Activated naive CD4-positive, alpha-beta T cell treated with anti-CD3 and anti-CD28 coated beads, Interleukin-2, amount 10 ng/mL, durations not matched to agents 7 days and 5 days (primary cell): Measurements from ENCODE around the gene GLRA1.

ENCODE experiments used
- CTCF ChIA-PET: fragments of 350-600 bp; sonication (Branson Sonifier 250); formaldehyde crosslinking; loops from one replicate; lab custom pipeline; 2021; ENCODE audit warnings: antibody characterized with exemption; lab: Charles Lee
- DNase-seq: peaks from one replicate; pipeline ENCODE4 v3.0.0-alpha.2; 2020
- H3K27ac Mint-ChIP-seq: one replicate; pipeline ENCODE4 v1.8.0; 2021; ENCODE audit warnings: mild to moderate bottlenecking, moderate library complexity, mixed read lengths
- H3K27me3 Mint-ChIP-seq: one replicate; pipeline ENCODE4 v1.8.0; 2021; ENCODE audit warnings: mild to moderate bottlenecking, mixed read lengths
- H3K36me3 Mint-ChIP-seq: one replicate; pipeline ENCODE4 v1.8.0; 2021; ENCODE audit warnings: mixed read lengths
- H3K4me1 Mint-ChIP-seq: one replicate; pipeline ENCODE4 v1.8.0; 2021; ENCODE audit warnings: mixed read lengths
- H3K4me3 Mint-ChIP-seq: one replicate; pipeline ENCODE4 v1.8.0; 2021; ENCODE audit warnings: mild to moderate bottlenecking, moderate library complexity, mixed read lengths
- H3K9me3 Mint-ChIP-seq: one replicate; pipeline ENCODE4 v1.8.0; 2021; ENCODE audit warnings: mixed read lengths

The GLRA1 gene

DNA sequence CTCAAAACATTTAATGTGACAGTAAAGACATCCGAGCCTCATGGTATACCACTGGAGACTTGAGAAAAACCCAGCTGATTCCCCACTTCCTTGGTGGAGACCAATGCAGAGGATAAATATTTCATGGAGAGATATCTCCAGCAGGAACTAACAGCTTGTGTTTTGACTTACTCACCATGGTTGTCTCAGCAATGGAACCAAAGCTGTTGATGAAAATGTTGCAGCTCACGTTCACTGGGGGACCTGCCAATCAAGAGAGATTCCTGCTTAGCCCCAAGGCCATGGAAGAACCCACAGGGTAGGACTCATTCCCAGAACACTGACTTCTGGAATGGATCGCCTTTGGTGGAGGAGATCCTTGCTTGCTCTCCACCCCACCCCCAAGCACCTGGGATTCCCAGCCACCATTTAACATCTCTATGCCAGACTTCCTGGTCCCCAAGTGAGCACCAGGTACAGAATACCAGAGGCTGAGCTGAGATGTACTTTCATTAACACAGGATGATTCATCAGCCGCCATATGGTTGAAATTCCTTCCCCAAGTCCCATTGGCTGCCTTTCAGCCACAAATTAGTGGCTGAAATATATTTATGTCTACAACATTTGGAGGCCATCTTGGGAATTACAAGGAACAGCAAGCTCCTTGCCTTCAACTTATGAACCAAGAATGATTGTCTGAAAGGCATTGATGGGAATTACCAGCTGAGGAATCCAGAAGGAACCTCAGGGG lies 37.9 kb downstream of the GLRA1 start:
- H3K36me3 Mint-ChIP-seq = no peaks in the 10 kb centered on the region
- DNase-seq = no peak
- H3K4me3 Mint-ChIP-seq = no peak overlapping the region
- H3K9me3 Mint-ChIP-seq = no peaks in the 10 kb centered on the region
- CTCF ChIA-PET = no interaction called here
- no peaks in the 10 kb centered on the region for H3K4me1 Mint-ChIP-seq
- H3K27me3 Mint-ChIP-seq = no peaks in the 10 kb centered on the region
- H3K27ac Mint-ChIP-seq = no peak overlapping the region

- no peaks in the 10 kb centered on the region for H3K9me3 Mint-ChIP-seq
- no peak for DNase-seq
These were observed 39.3 kb downstream of the GLRA1 start for GRCh38 chr5:151885138-151885908.

GRCh38 chr5:151881621-151882225 lies 42.9 kb downstream of the GLRA1 start:
- no peak overlapping the region for H3K27ac Mint-ChIP-seq
- H3K27me3 Mint-ChIP-seq = no peaks in the 10 kb centered on the region
- H3K4me1 Mint-ChIP-seq = no peaks in the 10 kb centered on the region
- CTCF ChIA-PET = interaction anchor here (0.6 kb wide), 1 partner anchor 892 kb away, joined by 3 read pairs; no protein-coding TSS in a partner anchor
- peaks cover 4% of the 10 kb centered on the region for H3K9me3 Mint-ChIP-seq
- H3K36me3 Mint-ChIP-seq = no peaks in the 10 kb centered on the region
- no peak for DNase-seq
- H3K4me3 Mint-ChIP-seq = no peak overlapping the region

More at GRCh38 chr5:151885138-151885908, 39.3 kb downstream of the GLRA1 start:
- no peaks in the 10 kb centered on the region for H3K4me1 Mint-ChIP-seq
- no peak overlapping the region for H3K4me3 Mint-ChIP-seq
- H3K27me3 Mint-ChIP-seq = no peaks in the 10 kb centered on the region
- no peak overlapping the region for H3K27ac Mint-ChIP-seq
- no peaks in the 10 kb centered on the region for H3K36me3 Mint-ChIP-seq
- CTCF ChIA-PET = no interaction called here

- no peak overlapping the region for H3K4me3 Mint-ChIP-seq
- no peak for DNase-seq
- no peak overlapping the region for H3K27ac Mint-ChIP-seq
- CTCF ChIA-PET = no interaction called here
- peaks cover 4% of the 10 kb centered on the region for H3K9me3 Mint-ChIP-seq
- H3K36me3 Mint-ChIP-seq = no peaks in the 10 kb centered on the region
- H3K4me1 Mint-ChIP-seq = no peaks in the 10 kb centered on the region
- no peaks in the 10 kb centered on the region for H3K27me3 Mint-ChIP-seq
These were observed 44.3 kb downstream of the GLRA1 start for GRCh38 chr5:151880324-151880723.

- no peak overlapping the region for H3K27ac Mint-ChIP-seq
- CTCF ChIA-PET = interaction anchor here (0.7 kb wide), 2 partner anchors 640 to 876 kb away, joined by 3 read pairs; no protein-coding TSS in a partner anchor
- DNase-seq = no peak
- H3K4me1 Mint-ChIP-seq = peaks cover under 1% of the 10 kb centered on the region
- no peak overlapping the region for H3K4me3 Mint-ChIP-seq
- H3K27me3 Mint-ChIP-seq = no peaks in the 10 kb centered on the region
- H3K36me3 Mint-ChIP-seq = no peaks in the 10 kb centered on the region
- H3K9me3 Mint-ChIP-seq = peaks cover 4% of the 10 kb centered on the region
These were observed 51.0 kb downstream of the GLRA1 start for GRCh38 chr5:151873701-151874100.

DNA sequence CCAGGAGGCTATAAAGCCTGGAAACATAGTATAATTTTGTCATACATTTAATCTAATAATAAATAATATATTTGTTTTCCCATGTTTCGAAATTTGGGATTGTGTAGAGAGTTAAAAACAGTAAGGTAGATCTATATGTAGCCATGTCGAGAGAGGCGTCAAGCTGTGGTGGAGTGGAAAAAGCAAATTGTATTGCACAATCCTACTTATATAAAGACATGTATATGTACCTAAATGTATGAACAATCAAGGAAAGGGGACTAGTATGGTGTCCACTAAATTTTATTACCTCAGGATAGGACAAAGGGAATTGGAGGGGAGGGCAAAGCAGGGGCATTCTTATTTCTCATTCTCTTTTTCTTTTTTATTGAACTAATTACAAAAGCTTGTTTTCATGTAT lies 52.0 kb downstream of the GLRA1 start:
- no peaks in the 10 kb centered on the region for H3K36me3 Mint-ChIP-seq
- no peak overlapping the region for H3K4me3 Mint-ChIP-seq
- H3K27ac Mint-ChIP-seq = no peak overlapping the region
- no peaks in the 10 kb centered on the region for H3K27me3 Mint-ChIP-seq
- DNase-seq = no peak
- peaks cover 1% of the 10 kb centered on the region for H3K9me3 Mint-ChIP-seq
- peaks cover 3% of the 10 kb centered on the region for H3K4me1 Mint-ChIP-seq
- CTCF ChIA-PET = no interaction called here

DNA sequence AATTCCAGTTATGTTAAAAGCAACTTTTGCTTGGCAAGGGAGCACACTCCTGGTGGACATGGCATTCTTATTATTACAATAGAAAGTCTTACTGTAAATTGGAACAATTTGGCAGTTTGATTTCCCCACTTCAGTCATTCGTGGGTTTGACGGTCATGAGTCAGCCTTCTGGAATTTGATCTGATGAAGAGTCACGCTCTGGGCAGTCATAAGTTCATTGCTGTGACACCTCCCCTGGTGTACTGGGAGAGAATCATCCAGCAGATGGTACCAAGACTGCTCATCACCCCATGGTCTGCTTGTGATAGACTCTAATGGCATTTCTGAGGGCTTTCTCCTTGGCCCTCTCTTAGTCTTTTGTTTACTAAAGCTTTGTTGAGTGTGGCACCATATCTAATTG lies 53.8 kb downstream of the GLRA1 start:
- CTCF ChIA-PET = no interaction called here
- no peaks in the 10 kb centered on the region for H3K9me3 Mint-ChIP-seq
- H3K4me1 Mint-ChIP-seq = peaks cover 3% of the 10 kb centered on the region
- no peak overlapping the region for H3K27ac Mint-ChIP-seq
- no peaks in the 10 kb centered on the region for H3K36me3 Mint-ChIP-seq
- H3K4me3 Mint-ChIP-seq = no peak overlapping the region
- no peak for DNase-seq
- no peaks in the 10 kb centered on the region for H3K27me3 Mint-ChIP-seq

- no peak overlapping the region for H3K4me3 Mint-ChIP-seq
- no peaks in the 10 kb centered on the region for H3K27me3 Mint-ChIP-seq
These were observed 54.4 kb downstream of the GLRA1 start for GRCh38 chr5:151870271-151870670.

DNA sequence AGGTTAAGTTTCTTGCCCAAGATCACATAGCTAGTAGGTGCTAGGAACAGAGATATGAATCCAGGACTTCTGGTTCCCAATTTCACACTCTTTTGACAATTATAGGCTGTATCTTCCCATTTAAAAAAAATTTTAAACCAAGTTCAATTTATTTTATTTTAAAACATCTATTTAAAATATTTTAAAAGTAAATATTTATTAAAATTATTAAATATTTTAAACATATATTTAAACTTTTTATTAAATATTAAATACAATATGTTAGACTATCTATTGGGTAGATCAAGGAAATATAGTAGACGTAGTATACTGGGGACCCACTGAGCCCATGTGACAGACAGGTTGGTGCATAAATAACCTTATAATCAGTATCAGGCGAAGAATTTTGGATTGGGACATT lies 54.8 kb downstream of the GLRA1 start:
- peaks cover 3% of the 10 kb centered on the region for H3K4me1 Mint-ChIP-seq
- H3K27ac Mint-ChIP-seq = no peak overlapping the region
- CTCF ChIA-PET = no interaction called here
- no peak for DNase-seq
- no peaks in the 10 kb centered on the region for H3K9me3 Mint-ChIP-seq
- H3K27me3 Mint-ChIP-seq = no peaks in the 10 kb centered on the region
- no peaks in the 10 kb centered on the region for H3K36me3 Mint-ChIP-seq
- no peak overlapping the region for H3K4me3 Mint-ChIP-seq

More at GRCh38 chr5:151870271-151870670, 54.4 kb downstream of the GLRA1 start:
- Mint-ChIP-seq H3K36me3 (no peaks in the 10 kb centered on the region), H3K27ac (no peak overlapping the region), H3K9me3 (no peaks in the 10 kb centered on the region), H3K4me1 (peaks cover 3% of the 10 kb centered on the region)
- CTCF ChIA-PET = no interaction called here
- no peak for DNase-seq

DNA sequence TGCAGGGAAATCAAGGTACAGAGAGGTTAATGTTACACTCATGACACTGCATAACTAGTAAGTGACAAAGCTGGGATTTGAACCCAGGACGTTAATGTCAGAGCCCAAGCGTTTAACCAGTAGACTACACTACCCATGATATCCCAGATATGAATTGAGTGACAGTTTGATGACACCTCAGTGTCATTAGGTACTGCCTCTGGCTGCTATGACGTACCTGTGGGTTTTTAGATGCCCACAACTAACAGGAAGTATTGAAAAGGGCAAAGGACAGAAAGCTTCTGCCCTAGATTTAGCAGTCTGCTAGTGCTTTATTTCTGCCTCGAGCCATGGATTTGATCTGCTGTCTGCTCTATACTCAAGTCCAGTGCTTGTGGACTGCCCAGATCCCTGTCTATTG lies 56.2 kb downstream of the GLRA1 start:
- Mint-ChIP-seq H3K4me1 (peaks cover 3% of the 10 kb centered on the region), H3K36me3 (no peaks in the 10 kb centered on the region), H3K9me3 (no peaks in the 10 kb centered on the region), H3K27ac (no peak overlapping the region), H3K4me3 (no peak overlapping the region), H3K27me3 (no peaks in the 10 kb centered on the region)
- DNase-seq = no peak
- CTCF ChIA-PET = interaction anchor here (0.6 kb wide), 1 partner anchor 596 kb away, joined by 3 read pairs; no protein-coding TSS in a partner anchor

GRCh38 chr5:151864061-151864748 lies 60.4 kb downstream of the GLRA1 start:
- H3K4me1 Mint-ChIP-seq = peaks cover 3% of the 10 kb centered on the region
- CTCF ChIA-PET = no interaction called here
- H3K9me3 Mint-ChIP-seq = no peaks in the 10 kb centered on the region
- no peak overlapping the region for H3K27ac Mint-ChIP-seq
- no peak for DNase-seq
- no peak overlapping the region for H3K4me3 Mint-ChIP-seq
- H3K36me3 Mint-ChIP-seq = no peaks in the 10 kb centered on the region
- H3K27me3 Mint-ChIP-seq = no peaks in the 10 kb centered on the region

GRCh38 chr5:151863566-151863965 lies 61.1 kb downstream of the GLRA1 start:
- H3K27ac Mint-ChIP-seq = no peak overlapping the region
- no peak for DNase-seq
- no peaks in the 10 kb centered on the region for H3K36me3 Mint-ChIP-seq
- H3K9me3 Mint-ChIP-seq = no peaks in the 10 kb centered on the region
- peaks cover under 1% of the 10 kb centered on the region for H3K4me1 Mint-ChIP-seq
- H3K4me3 Mint-ChIP-seq = no peak overlapping the region
- CTCF ChIA-PET = interaction anchor here (0.6 kb wide), 1 partner anchor 1813 kb away, joined by 3 read pairs; no protein-coding TSS in a partner anchor
- H3K27me3 Mint-ChIP-seq = no peaks in the 10 kb centered on the region

GRCh38 chr5:151862811-151863472 lies 61.7 kb downstream of the GLRA1 start:
- H3K4me1 Mint-ChIP-seq = no peaks in the 10 kb centered on the region
- H3K27me3 Mint-ChIP-seq = peaks cover 3% of the 10 kb centered on the region
- H3K9me3 Mint-ChIP-seq = no peaks in the 10 kb centered on the region
- H3K36me3 Mint-ChIP-seq = no peaks in the 10 kb centered on the region
- no peak overlapping the region for H3K4me3 Mint-ChIP-seq
- CTCF ChIA-PET = interaction anchor here (0.6 kb wide), 1 partner anchor 1814 kb away, joined by 3 read pairs; no protein-coding TSS in a partner anchor
- DNase-seq = no peak
- H3K27ac Mint-ChIP-seq = no peak overlapping the region
